Measurements from ENCODE around the gene KDM4B.

Gene KDM4B

DNA sequence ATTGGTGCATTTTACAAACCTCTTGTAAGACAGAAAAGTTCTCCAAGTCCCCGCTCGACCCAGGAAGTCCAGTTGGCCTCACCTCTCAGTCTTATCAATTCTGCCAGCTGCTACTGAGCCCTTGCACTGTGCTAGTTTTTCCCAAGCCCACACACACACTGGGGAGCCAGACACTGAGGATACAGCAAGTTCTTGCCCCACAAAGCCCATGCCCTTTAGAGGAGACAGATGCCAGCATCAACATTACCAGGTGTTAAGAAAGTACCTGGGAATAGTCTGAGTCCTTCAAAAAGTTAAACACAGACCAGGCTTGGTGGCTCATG lies 196.7 kb downstream of the KDM4B start:
- Histone ChIP-seq H3K36me3 (replicated peaks) (no peaks in the 10 kb centered on the region), H3K27ac (no peak overlapping the region), H3K4me3 (ENCODE audit: low read depth, low read length) (no peak overlapping the region), H3K27me3 (replicated peaks) (no peaks in the 10 kb centered on the region)
- TF ChIP-seq, protein P1, sequence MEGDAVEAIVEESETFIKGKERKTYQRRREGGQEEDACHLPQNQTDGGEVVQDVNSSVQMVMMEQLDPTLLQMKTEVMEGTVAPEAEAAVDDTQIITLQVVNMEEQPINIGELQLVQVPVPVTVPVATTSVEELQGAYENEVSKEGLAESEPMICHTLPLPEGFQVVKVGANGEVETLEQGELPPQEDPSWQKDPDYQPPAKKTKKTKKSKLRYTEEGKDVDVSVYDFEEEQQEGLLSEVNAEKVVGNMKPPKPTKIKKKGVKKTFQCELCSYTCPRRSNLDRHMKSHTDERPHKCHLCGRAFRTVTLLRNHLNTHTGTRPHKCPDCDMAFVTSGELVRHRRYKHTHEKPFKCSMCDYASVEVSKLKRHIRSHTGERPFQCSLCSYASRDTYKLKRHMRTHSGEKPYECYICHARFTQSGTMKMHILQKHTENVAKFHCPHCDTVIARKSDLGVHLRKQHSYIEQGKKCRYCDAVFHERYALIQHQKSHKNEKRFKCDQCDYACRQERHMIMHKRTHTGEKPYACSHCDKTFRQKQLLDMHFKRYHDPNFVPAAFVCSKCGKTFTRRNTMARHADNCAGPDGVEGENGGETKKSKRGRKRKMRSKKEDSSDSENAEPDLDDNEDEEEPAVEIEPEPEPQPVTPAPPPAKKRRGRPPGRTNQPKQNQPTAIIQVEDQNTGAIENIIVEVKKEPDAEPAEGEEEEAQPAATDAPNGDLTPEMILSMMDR (IDR thresholded peaks at IDR 0.05; ENCODE audit: low read depth, low read length, missing control alignments): no peak
- in situ Hi-C loops (cut with HindIII; ENCODE audit: low pct_ligation_motif_present, low sequenced_read_pairs): no loop called here
- no peak for DNase-seq

GRCh38 chr19:5166262-5166661 lies 197.3 kb downstream of the KDM4B start:
- Histone ChIP-seq H3K27ac (no peak overlapping the region), H3K36me3 (replicated peaks) (no peaks in the 10 kb centered on the region), H3K4me3 (ENCODE audit: low read depth, low read length) (no peak overlapping the region), H3K27me3 (replicated peaks) (no peaks in the 10 kb centered on the region)
- TF ChIP-seq, protein P1 (IDR thresholded peaks at IDR 0.05; ENCODE audit: low read depth, low read length, missing control alignments): no peak
- DNase-seq: peak; percentile 65
- in situ Hi-C loops (cut with HindIII; ENCODE audit: low pct_ligation_motif_present, low sequenced_read_pairs): no loop called here

DNA sequence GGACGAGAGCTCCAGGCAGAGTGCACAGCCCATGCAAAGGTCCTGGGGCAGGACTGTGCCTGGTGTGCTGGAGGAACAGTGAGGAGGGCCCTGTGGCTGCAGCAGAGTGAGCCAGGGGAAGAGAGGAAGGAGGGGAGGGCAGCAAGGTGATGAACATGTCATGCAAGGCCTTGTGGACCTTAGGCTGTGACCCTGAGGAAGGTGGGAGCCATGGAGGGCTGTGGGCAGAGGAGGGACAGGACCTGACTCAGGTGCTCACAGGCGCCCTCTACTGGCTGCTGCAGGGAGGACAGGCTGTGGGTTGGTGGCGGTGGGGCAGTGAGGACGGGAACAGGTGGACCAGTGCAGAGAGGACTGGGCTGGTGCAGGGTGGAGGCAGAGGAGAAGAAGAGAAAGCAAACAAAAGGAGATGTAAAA lies 201.4 kb downstream of the KDM4B start:
- in situ Hi-C loops (cut with HindIII; ENCODE audit: low pct_ligation_motif_present, low sequenced_read_pairs): no loop called here
- Histone ChIP-seq H3K27ac (no peak overlapping the region), H3K36me3 (replicated peaks) (no peaks in the 10 kb centered on the region), H3K4me3 (ENCODE audit: low read depth, low read length) (no peak overlapping the region), H3K27me3 (replicated peaks) (no peaks in the 10 kb centered on the region)
- no peak for DNase-seq
- TF ChIP-seq, protein P1 (IDR thresholded peaks at IDR 0.05; ENCODE audit: low read depth, low read length, missing control alignments): peak; percentile 74

GRCh38 chr19:5171711-5172110 lies 202.8 kb downstream of the KDM4B start:
- Histone ChIP-seq H3K27ac (no peak overlapping the region), H3K36me3 (replicated peaks) (no peaks in the 10 kb centered on the region), H3K4me3 (ENCODE audit: low read depth, low read length) (no peak overlapping the region), H3K27me3 (replicated peaks) (no peaks in the 10 kb centered on the region)
- no peak for DNase-seq
- TF ChIP-seq, protein P1 (IDR thresholded peaks at IDR 0.05; ENCODE audit: low read depth, low read length, missing control alignments): no peak
- in situ Hi-C loops (cut with HindIII; ENCODE audit: low pct_ligation_motif_present, low sequenced_read_pairs): no loop called here

DNA sequence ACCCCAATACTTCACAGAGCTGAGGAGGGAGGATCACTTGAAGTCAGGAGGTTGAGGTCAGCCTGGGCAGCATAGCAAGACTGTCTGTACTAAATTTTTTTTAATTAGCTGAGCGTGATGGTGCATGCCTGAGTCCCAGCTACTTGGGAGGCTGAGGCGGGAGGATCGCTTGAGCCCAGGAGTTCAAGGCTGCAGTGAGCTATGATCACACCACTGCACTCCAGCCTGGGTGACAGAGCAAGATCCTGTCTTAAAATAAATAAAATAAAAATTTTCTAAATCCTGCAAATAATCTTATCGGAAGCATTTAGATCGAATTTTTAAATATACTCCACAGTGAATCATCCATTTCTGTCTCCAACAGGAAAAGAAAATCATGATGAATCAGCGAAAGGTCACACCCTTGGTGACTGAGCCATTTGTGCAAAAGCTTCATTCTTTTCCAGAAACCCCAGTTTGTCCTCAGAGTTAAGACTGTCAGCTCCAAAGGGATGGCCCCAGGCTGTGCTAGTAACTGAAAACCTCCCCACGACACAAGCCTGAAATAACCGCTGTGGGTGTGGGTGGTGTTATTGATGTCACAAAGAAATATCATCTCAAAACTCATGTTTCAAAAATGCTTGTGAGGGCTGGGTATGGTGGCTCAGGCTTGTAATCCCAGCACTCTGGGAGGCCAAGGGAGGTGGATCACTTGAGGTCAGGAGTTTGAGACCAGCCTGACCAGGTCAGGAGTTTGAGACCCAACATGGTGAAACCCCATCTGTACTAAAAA lies 204.1 kb downstream of the KDM4B start:
- H3K27ac ChIP-seq: peak overlapping the region; percentile 85

More for the DNA sequence above, 204.1 kb downstream of the KDM4B start:
- H3K27me3 ChIP-seq (replicated peaks): no peaks in the 10 kb centered on the region
- H3K4me3 ChIP-seq (ENCODE audit: low read depth, low read length): no peak overlapping the region
- in situ Hi-C loops (cut with HindIII; ENCODE audit: low pct_ligation_motif_present, low sequenced_read_pairs): no loop called here
- peak; percentile 99 for DNase-seq
- TF ChIP-seq, protein P1 (IDR thresholded peaks at IDR 0.05; ENCODE audit: low read depth, low read length, missing control alignments): no peak
- H3K36me3 ChIP-seq (replicated peaks): no peaks in the 10 kb centered on the region

Measured in brain microvascular endothelial cell (primary cell).